Transverse colon (tissue), 4 donors: ENCODE data around the gene GNE. TPM values are rescaled to one million over a fixed set of nuclear protein-coding genes. Genes with fewer than 3 reads are reported as not detected.
"Not testable (repeated sequence)": the region's sequence is repeated elsewhere in the genome, so short reads cannot be mapped to it uniquely, and the experiment has no call there.

Experiments used
- DNase-seq: peaks from one replicate; pipeline ENCODE4 v3.0.0-alpha.2; 2019
- H3K27ac ChIP-seq, 4 donors: fragments of 200-600 bp; sonication (generic); 2 replicates each; pipeline ENCODE4 v1.5.1; 2016 to 2018; ENCODE audit warnings: inconsistent platforms in 4 of 4
- H3K27me3 ChIP-seq: fragments of 200-600 bp; sonication (generic); 2 replicates; pipeline ENCODE4 v1.5.1; 2017; ENCODE audit warnings: inconsistent platforms
- H3K36me3 ChIP-seq, 4 donors: fragments of 200-600 bp; sonication (generic); 2 replicates each; pipeline ENCODE4 v1.5.1; 2017 to 2019; ENCODE audit warnings: inconsistent platforms in 4 of 4
- H3K4me1 ChIP-seq, 4 donors: fragments of 200-600 bp; sonication (generic); 2 replicates each; pipeline ENCODE4 v1.5.1; 2017 to 2020; ENCODE audit warnings: inconsistent platforms in 4 of 4
- H3K4me3 ChIP-seq, 4 donors: fragments of 200-600 bp; sonication (generic); 1 replicate in 1 of 4; 2 replicates in 3 of 4; pipeline versions ENCODE4 v1.5.1 to v1.6.1; 2017 to 2019; ENCODE audit warnings: inconsistent platforms in 4 of 4
- H3K9me3 ChIP-seq, 2 donors: fragments of 200-600 bp; sonication (generic); 2 replicates each; pipeline ENCODE4 v1.5.1; 2017 to 2019; ENCODE audit warnings: inconsistent platforms in 2 of 2
- EP300 ChIP-seq: sonication (generic); formaldehyde crosslinking; IDR thresholded peaks from one replicate; pipeline ENCODE4 v1.6.1; 2017; ENCODE audit warnings: antibody characterized with exemption, low read depth
- POLR2A ChIP-seq: fragments of 450-650 bp; IDR thresholded peaks from one replicate; pipeline ENCODE4 v1.6.1; 2016; ENCODE audit warnings: antibody characterized with exemption, mild to moderate bottlenecking, moderate library complexity
- POLR2AphosphoS5 ChIP-seq, 3 donors: sonication (generic); formaldehyde crosslinking; IDR thresholded peaks; one replicate each; pipeline ENCODE4 v1.6.1; 2016; ENCODE audit warnings: antibody characterized with exemption in 3 of 3
- WGBS, 2 donors: methylation state at CpG; one replicate each; pipeline ENCODE4 v1.1.5; 2018; ENCODE audit warnings: low coverage in 1 of 2; 5-methylcytosine and 5-hydroxymethylcytosine counted together
- in situ Hi-C, 4 donors: fragments of 200-750 bp; cut with MboI; loops; one replicate each; pipeline versions ENCODE4 v1.15.0 to v1.15.1; 2017; ENCODE audit warnings: low sequenced_read_pairs in 3 of 4, low pct_ligation_motif_present in 1 of 4, low pct_unique_long_range_greater_than_20kb in 1 of 4
- intact Hi-C: fragments of 100-400 bp; cut with DNase I; formaldehyde crosslinking; loops from one replicate; pipeline ENCODE4 v1.15.1; 2023; ENCODE audit warnings: low total_unique reads
- total RNA-seq, 4 donors: library from RNA; depleted of rRNA; stranded (reverse); fragments of >200 nt; gene quantifications; one replicate each; pipeline ENCODE4 v1.1.0, GENCODE V29; 2016
- TF ChIP-seq, protein P1 (sequence below), 5 experiments: fragments of 200-600 bp in 3 of 5; fragments of 450-650 bp in 2 of 5; sonication (generic) in 3 of 5; IDR thresholded peaks; 1 replicate in 2 of 5; 2 replicates in 3 of 5; pipeline ENCODE4 v1.5.1; 2016 to 2017; ENCODE audit warnings: antibody characterized with exemption in 5 of 5, inconsistent platforms in 3 of 5, mild to moderate bottlenecking in 2 of 5, moderate library complexity in 1 of 5

The GNE gene
- total RNA-seq, result 100 to 1,000 TPM in 1 of 4 donors, 10 to 100 TPM in 3; 32.2 to 122 (median 82.1) TPM

DNA sequence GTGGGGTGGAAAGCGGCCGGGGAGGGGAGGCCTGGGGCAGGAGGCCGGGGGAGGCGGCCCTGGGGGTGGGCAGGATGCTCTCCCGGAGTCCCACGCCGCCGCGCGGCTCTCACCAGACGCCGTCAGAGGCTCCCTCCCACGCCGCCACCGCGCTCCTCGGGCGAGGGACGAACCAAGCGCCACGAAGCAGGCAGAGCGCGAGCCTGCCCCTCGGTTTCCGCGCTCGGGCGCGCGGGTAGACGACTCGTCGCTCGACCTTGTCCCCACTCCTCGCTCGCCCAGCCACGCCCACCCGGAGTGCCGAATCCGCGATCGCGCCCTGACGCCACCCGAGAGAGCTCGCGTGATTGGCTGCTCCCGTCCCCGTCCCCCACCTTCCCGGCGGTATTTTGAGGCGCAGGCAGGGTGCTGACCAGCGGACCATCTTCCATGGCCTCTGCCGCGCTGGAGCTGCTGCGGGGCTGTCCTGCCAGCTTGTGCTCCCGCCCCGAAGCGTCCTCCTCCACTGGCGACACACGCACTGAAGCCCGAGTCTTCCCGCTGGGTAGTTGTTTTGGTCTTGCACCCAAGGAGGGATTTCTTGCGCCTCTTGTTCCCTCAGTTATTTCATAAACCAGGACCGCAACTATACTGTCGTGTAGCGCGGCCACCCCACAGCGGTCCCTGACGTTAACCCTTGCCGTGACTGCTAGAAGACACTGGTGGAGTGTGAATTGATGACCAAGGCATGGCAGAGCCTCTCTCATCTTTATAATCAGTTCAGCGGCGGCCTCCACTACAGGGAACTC, at the start of gene GNE:
Gene GNE, minus strand, starts transcription at position 241 of the 788 bp plus-strand sequence. CDS start 9,093 bp downstream, outside the sequence.
- Histone ChIP-seq H3K27ac (peak within 1 kb of the TSS; percentile 96 to 100 (median 99)), H3K9me3 (no peaks in the 10 kb centered on the region), H3K4me1 (peaks cover 0 to 22% (median 12%) of the 10 kb centered on the region in 4 donors), H3K27me3 (no peaks in the 10 kb centered on the region), H3K4me3 (peak within 1 kb of the TSS; percentile 59 to 92 (median 85)), H3K36me3 (no peaks in the 10 kb centered on the region)
- in situ Hi-C loops, result no loop called here
- intact Hi-C loops, result loop anchor here (10.0 kb wide), 1 partner anchor 76 kb away; no protein-coding TSS in a partner anchor
- peak; percentile 98 for DNase-seq
- WGBS, 2 donors, result 6 to 22% methylated on average over 3 to 28 of the region's 73 CpGs
- TF ChIP-seq, protein P1, sequence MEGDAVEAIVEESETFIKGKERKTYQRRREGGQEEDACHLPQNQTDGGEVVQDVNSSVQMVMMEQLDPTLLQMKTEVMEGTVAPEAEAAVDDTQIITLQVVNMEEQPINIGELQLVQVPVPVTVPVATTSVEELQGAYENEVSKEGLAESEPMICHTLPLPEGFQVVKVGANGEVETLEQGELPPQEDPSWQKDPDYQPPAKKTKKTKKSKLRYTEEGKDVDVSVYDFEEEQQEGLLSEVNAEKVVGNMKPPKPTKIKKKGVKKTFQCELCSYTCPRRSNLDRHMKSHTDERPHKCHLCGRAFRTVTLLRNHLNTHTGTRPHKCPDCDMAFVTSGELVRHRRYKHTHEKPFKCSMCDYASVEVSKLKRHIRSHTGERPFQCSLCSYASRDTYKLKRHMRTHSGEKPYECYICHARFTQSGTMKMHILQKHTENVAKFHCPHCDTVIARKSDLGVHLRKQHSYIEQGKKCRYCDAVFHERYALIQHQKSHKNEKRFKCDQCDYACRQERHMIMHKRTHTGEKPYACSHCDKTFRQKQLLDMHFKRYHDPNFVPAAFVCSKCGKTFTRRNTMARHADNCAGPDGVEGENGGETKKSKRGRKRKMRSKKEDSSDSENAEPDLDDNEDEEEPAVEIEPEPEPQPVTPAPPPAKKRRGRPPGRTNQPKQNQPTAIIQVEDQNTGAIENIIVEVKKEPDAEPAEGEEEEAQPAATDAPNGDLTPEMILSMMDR (IDR thresholded peaks at IDR 0.05), result no peak
- TF ChIP-seq POLR2AphosphoS5 (IDR thresholded peaks at IDR 0.05) (peak; percentile 90 to 95 (median 92)), EP300 (no peak), POLR2A (peak; percentile 85)

GRCh38 chr9:36306471-36307306, 48.4 kb upstream of the GNE start:
- Histone ChIP-seq H3K27me3 (no peaks in the 10 kb centered on the region), H3K36me3 (no peaks in the 10 kb centered on the region), H3K4me1 (peaks cover 0 to 20% (median 10%) of the 10 kb centered on the region in 4 donors), H3K9me3 (no peaks in the 10 kb centered on the region), H3K27ac (peak overlapping the region; percentile 73 to 88 (median 74)), H3K4me3 (no peak overlapping the region)
- TF ChIP-seq POLR2A (peak; percentile 26), EP300 (no peak), POLR2AphosphoS5 (IDR thresholded peaks at IDR 0.05) (peak in 2 of 3 donors; percentile 25 to 66)
- TF ChIP-seq, protein P1 (IDR thresholded peaks at IDR 0.05), result no peak
- 40 to 45% methylated on average over 2 to 8 of the region's 8 CpGs for WGBS, 2 donors
- peak; percentile 48 for DNase-seq
- in situ Hi-C loops, result no loop called here
- intact Hi-C loops, result no loop called here

- Histone ChIP-seq H3K27ac (peak overlapping the region in 1 of 4 donors; percentile 88), H3K4me1 (peaks cover 0 to 20% (median 10%) of the 10 kb centered on the region in 4 donors)
- WGBS, 2 donors, result 67% methylated on average over 2 of the region's 2 CpGs; no CpG with 5 or more reads in 1 of the 2 donors
- DNase-seq, H3K4me3 ChIP-seq, in situ Hi-C loops, H3K9me3 ChIP-seq, H3K27me3 ChIP-seq, H3K36me3 ChIP-seq, intact Hi-C loops: not testable (repeated sequence)
These were observed 46.1 kb upstream of the GNE start for GRCh38 chr9:36304366-36304765.

DNA sequence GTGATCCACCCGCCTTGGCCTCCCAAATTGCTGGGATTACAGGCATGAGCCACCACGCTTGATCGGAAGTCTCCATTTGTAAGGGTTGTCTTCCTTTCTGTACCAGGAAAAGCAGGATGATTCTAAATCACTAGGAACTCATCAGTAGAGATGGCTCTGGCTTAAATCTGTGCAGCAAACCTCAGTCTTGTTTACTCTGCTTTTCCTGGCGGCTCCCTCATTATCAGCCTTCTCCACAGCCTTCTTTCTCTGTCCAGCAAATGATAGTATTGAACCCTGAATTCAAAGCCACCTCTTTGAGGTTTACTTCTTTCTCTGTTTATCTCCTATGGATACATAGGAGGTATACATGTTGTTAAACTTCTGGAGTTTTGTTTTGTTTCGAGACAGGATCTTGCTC, 43.0 kb upstream of the GNE start:
- Histone ChIP-seq H3K4me3 (no peak overlapping the region), H3K27me3 (no peaks in the 10 kb centered on the region), H3K36me3 (no peaks in the 10 kb centered on the region), H3K27ac (no peak overlapping the region), H3K4me1 (peaks cover 3 to 31% (median 19%) of the 10 kb centered on the region in 4 donors), H3K9me3 (no peaks in the 10 kb centered on the region)
- in situ Hi-C loops, result no loop called here
- TF ChIP-seq EP300 (no peak), POLR2A (no peak), POLR2AphosphoS5 (IDR thresholded peaks at IDR 0.05) (no peak)
- TF ChIP-seq, protein P1 (IDR thresholded peaks at IDR 0.05), result no peak
- DNase-seq, result no peak
- 92 to 100% methylated on average over 1 to 5 of the region's 5 CpGs for WGBS, 2 donors
- intact Hi-C loops, result no loop called here
